NOMO-1 treated with DMSO at 0.1 percent for 48 hours (cell line): ENCODE data around the gene GOLGA3.
"Not testable (repeated sequence)": the region's sequence is repeated elsewhere in the genome, so short reads cannot be mapped to it uniquely, and the experiment has no call there.

Experiments used
- DNase-seq: peaks from one replicate; lab custom pipeline; 2025; ENCODE audit not compliant: unreplicated experiment; lab: John Stamatoyannopoulos, UW

The GOLGA3 gene

GRCh38 chr12:132754160-132754932 is 74.3 kb downstream of the GOLGA3 start:
- no peak for DNase-seq

DNA sequence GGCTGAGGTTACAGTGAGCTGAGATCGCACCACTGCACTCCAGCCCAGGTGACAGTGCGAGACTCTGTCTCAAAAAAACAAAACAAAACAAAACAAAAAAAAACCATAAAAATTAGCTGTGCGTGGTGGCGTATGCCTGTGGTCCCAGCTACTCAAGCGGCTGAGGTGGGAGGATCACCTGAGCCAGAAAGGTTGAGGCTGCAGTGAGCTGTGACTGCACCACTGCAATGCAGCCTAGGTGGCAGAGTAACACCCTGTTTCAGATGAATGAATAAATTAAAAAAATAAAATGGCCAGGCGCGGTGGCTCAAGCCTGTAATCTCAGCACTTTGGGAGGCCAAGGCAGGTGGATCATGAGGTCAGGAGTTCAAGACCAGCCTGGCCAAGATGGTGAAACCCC is 75.0 kb downstream of the GOLGA3 start:
- DNase-seq: not testable (repeated sequence)

GRCh38 chr12:132748319-132748718 is 80.3 kb downstream of the GOLGA3 start:
- DNase-seq: no peak

- DNase-seq: no peak
Observed at GRCh38 chr12:132747896-132748295, 80.8 kb downstream of the GOLGA3 start.

DNA sequence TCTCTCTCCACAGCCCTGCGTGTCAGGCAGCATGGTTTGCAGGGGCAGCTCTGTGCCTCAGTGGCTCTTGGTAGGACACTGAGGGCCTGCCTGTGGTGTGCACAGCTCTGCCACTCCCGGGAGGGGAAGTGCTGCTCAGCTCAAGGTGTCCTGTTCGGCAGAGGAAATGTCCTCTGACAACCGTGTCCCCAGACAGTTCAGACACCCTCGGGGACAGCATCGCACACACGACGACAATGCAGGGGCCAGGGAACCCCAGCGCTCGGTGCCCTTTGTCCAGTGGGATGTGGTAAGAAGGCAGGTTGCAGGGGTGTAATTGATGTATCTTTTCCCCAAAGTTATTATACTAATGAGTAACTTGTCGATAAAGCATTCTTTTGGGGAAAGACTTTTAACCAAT is 81.3 kb downstream of the GOLGA3 start:
- DNase-seq: no peak

- DNase-seq: no peak
Observed at GRCh38 chr12:132746613-132747012, 82.1 kb downstream of the GOLGA3 start.

GRCh38 chr12:132743831-132744230 is 84.8 kb downstream of the GOLGA3 start:
- no peak for DNase-seq

DNA sequence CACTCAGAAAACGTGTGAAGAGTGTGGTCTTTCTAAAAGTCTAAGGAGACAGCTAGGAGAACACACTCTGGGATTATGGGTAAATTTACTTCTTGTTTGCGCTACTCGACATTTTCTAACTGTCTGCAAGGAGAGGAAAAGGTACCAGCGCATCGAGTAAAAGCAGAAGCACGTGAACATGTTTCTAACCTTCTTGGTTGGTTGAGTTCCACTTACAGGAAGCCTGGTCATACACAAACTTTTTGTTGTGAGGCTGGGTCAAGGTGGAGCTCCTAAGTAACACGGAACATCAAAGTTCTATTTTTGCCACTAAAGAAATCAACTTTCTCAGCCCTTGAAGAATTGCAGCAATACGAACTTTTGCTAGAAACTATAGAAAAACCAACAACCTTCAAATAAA is 87.0 kb downstream of the GOLGA3 start:
- DNase-seq: no peak

- DNase-seq: no peak
Observed at GRCh38 chr12:132740652-132741051, 88.0 kb downstream of the GOLGA3 start.

DNA sequence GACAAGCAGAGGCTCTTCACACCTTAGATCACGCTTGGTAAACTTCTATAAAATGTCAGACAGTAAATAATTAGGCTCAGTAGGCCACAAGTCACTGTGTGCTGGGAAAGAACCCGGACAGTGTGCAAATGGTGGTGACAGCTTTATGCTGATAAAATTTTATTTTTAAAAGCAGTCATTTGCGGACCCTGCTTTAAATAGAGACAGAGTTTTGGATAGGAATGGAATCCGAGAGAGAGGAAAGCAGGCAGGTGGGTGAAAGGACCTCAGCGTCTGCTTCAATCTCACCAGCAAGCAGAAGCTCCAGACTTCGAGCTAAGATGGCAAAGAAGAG is 88.4 kb downstream of the GOLGA3 start:
- DNase-seq: no peak

DNA sequence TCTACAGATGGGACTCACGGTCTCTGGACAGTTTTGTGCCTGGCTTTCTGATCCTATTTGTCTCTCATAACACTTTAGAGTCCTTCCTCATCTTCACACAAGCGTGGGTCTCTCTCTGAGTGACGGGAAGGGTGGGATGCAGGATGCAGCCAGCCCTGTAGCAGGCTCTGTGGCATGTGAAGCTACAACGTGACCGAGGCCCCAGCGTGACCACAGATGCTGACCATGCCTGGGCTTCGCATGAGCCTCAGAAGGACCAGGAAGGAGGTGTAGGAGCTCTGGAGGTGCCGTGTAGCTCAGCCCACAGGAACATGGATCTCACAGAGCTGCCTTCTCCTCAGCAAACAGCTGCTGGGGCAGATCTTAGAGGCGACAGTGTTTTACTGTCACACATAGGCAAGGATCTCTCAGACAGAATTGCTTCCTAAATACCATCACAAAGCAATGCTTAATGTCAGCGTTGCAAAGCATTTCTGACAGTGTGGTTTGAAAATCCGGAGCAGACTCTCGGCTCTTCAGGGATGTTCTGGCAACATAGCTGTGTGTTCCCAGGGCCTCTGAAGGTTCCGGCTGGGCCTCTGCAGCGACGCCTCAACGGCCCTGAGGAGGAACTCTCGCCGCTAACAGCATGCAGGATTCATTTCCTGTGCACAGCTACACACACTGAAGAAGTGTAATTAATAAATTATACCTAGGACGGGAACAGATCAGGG is 88.9 kb downstream of the GOLGA3 start:
- DNase-seq: no peak

GRCh38 chr12:132736913-132737312 is 91.8 kb downstream of the GOLGA3 start:
- no peak for DNase-seq

GRCh38 chr12:132736378-132736777 is 92.3 kb downstream of the GOLGA3 start:
- no peak for DNase-seq

- DNase-seq: no peak
Observed at GRCh38 chr12:132735496-132735895, 93.2 kb downstream of the GOLGA3 start.

DNA sequence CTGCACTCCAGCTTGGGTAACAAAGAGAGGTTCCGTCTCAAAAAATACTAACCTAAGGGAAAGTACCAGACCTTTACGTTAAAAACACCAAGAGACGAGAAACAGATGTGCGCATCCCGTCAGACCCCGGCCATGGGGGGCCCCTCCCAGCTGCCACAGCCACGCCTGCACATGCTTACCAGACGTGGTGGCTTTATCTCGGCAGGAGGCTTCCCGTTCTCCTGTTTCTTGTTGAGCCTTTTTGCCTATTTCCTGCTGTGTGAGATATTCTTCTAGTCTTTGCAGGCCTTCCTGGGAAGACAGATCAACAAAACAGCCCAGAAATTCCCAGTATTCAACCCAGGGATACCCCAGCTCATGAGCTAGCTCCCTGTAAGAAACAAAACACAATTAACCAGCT is 94.5 kb downstream of the GOLGA3 start:
- DNase-seq: no peak

DNA sequence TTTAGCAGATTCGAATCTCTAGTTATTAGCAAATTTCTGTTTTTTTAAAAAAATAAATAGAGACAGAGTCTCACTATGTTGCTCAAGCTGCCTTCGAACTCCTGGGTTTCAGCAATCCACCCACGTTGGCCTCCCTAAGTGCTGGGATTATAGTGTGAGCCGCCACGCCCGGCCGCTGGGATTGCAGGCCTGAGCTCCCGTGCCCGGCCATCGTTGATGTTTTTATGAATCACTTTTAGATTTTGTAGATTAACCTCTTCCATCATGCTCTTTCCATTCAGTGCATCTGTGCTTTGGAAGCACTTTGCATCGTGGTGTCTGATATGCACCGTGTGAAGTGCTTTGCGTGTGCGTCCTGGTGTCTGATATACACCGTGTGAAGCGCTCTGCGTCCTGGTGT is 97.1 kb downstream of the GOLGA3 start:
- no peak for DNase-seq

- DNase-seq: no peak
Observed at GRCh38 chr12:132730353-132730752, 98.3 kb downstream of the GOLGA3 start.

GRCh38 chr12:132729541-132730320 is 98.9 kb downstream of the GOLGA3 start:
- DNase-seq: no peak

GRCh38 chr12:132728502-132728901 is 100.2 kb downstream of the GOLGA3 start:
- DNase-seq: no peak

GRCh38 chr12:132727091-132727794 is 101.4 kb downstream of the GOLGA3 start:
- DNase-seq: no peak

DNA sequence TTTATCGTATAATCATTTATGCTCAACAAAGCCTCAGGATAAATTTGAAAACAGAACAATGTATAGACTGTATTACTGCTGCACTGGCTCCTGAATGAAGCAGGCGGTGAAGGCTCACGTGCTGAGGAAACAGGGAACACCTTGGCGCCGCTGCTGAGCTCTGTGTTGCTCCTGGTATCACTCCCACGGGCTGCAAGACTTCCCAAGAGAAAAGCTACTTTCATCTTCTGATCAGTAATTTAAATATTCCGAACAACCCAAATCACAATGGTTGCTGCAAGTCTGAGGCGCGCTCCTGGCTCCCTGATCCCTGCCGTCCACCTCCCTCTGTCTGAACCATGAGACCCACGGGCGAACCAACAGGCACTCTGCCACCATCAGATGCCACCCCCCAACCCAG is 102.3 kb downstream of the GOLGA3 start:
- DNase-seq: no peak
